Activated CD4-positive, alpha-beta T cell treated with anti-CD3 and anti-CD28 coated beads, Interleukin-2, amount 50 U/mL, for 4 hours (primary cell): Measurements from ENCODE around the gene RBM46.
"Not testable (repeated sequence)": the region's sequence is repeated elsewhere in the genome, so short reads cannot be mapped to it uniquely, and the experiment has no call there.

Experiments
- DNase-seq, 2 experiments: peaks; one replicate each; pipeline ENCODE4 v3.0.0-alpha.2; 2020

RBM46 gene

DNA sequence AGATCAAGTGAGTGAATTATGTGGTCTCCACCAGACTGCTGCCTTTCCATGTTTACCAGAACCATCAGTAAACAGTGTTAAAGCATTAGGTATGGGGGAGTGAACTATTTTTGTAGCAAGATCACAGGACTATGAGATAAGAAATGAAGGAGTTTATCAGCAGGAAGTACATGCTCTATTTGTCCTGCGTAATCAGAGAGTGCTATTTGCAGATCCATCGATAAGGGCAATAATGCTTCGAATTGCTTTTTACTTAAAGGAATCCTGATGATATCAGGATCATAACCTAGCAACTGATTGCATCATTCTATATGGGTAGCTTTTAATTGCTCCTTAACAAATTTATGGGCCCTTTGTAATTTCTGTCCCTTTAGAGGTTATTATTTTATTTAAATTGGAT, 57.1 kb downstream of the RBM46 start:
- no peak for DNase-seq

DNA sequence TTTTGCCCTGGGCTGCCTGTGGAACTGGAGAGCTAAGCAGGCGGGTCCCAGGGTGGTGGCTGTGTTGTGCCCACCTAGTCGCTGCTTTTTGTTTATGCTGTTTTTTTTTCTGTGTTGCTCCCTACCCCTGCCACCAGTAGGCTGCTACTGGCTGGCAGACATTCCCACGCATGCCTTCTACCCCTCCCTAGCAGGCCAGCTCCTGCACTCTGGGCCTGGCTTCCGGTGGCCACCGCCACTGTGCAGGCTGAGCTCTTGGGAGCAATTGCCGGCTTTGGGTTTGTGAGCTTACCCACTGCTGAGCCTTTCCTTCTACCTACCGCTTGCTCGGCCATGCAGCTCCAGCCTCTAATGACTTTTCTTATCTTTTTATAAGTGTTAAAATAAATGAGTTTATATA, 57.6 kb downstream of the RBM46 start:
- no peak for DNase-seq

DNA sequence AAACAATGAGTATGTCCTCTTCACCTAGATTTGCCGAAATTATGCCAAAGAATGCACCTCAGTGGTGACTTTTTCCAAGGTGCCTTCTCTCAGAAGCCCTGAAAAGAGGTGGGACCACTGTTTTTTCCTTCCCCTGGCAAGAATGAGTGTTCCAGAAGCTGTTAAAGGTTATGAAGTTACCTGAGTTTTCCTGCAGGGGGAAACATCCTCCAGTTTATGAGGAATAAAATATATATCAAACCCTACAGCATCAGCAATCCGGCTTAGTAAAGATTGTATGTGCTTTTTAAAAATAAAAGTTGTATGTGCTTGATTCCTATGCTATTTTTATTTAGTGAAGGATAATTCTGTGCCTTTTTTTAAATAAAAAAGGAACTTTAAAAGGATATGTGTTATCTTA, 73.3 kb downstream of the RBM46 start:
- DNase-seq, result no peak

DNA sequence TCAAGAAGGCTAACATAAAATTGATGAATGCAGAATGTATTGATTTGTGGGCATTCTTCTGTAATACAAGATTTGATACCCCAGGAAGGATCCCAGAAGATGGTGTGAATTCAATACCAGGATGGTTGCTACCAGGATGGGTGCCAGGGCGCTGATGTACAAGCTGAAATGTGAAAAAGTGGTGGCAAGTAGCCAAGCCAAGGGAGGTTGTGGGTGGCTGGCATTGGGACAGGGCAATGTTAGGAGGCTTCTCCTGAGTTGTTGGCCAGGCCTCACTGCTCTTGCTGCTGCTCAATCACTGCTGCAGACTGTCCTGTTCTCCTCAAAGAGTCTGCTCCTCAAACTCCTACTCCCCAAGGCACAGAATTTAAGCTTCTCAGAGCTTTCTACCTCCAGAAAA, 77.1 kb downstream of the RBM46 start:
- DNase-seq, result no peak

- no peak for DNase-seq
Measured at GRCh38 chr4:154868414-154869194, 87.5 kb downstream of the RBM46 start.

- DNase-seq, result no peak
Measured at GRCh38 chr4:154869301-154869700, 88.2 kb downstream of the RBM46 start.

- no peak for DNase-seq
Measured at GRCh38 chr4:154872198-154872597, 91.1 kb downstream of the RBM46 start.

GRCh38 chr4:154874049-154874448, 93.0 kb downstream of the RBM46 start:
- not testable (repeated sequence) for DNase-seq

GRCh38 chr4:154877110-154877760, 96.2 kb downstream of the RBM46 start:
- DNase-seq, result no peak
